ENCODE results near the gene CLEC12A.

GRCh38 chr12:9980126-9980525, 8.9 kb downstream of the CLEC12A start:
- TF ChIP-seq YY1 (IDR thresholded peaks at IDR 0.05; ENCODE audit: insufficient read depth, insufficient read length): no peak
- TF ChIP-seq SUZ12 (IDR thresholded peaks at IDR 0.05; ENCODE audit: extremely low read depth, insufficient read depth, insufficient read length): no peak

All from NT2/D1 (cell line).